ENCODE measurements around the gene PHLDA1.
"Not testable (repeated sequence)": the region's sequence is repeated elsewhere in the genome, so short reads cannot be mapped to it uniquely, and the experiment has no call there.

Gene PHLDA1

DNA sequence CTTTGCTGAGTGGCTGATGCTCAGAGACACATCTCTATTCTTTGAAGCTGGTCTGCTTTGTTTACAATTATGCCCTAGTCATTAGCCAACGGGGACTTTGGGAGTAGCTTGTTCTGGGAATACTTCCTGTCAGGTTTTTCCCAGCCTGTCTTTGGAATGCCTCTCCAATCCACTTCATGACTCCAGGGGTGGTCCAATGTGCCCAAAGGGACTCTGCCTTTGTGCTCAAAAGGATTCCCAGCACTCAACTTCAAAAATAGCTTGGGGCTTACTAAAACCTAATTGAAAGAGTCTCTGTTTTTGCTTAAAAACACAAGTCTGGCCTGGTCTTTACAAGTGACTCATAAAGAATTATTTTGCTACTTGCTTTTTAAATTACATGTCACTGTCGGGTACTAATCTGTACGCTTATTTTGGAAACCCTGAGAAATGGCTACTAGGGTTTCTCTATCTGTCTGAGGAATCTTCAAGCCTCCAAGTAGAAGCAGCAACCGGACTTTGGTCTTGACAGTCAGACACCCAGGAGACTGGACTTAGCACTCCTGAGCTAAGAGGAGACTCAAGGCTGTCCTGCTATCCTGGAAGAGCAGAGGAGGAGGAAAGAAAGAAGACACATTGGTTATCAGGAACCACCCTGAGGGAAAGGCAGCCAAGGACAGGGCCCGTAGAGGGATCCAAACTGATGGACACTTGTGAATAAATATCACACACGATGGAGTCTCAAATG is 20.7 kb downstream of the PHLDA1 start:
- Mint-ChIP-seq H3K9me3 (no peaks in the 10 kb centered on the region), H3K36me3 (no peaks in the 10 kb centered on the region), H3K27ac (no peak overlapping the region), H3K27me3 (no peaks in the 10 kb centered on the region), H3K4me3 (no peak overlapping the region), H3K4me1 (peaks cover 9% of the 10 kb centered on the region)

DNA sequence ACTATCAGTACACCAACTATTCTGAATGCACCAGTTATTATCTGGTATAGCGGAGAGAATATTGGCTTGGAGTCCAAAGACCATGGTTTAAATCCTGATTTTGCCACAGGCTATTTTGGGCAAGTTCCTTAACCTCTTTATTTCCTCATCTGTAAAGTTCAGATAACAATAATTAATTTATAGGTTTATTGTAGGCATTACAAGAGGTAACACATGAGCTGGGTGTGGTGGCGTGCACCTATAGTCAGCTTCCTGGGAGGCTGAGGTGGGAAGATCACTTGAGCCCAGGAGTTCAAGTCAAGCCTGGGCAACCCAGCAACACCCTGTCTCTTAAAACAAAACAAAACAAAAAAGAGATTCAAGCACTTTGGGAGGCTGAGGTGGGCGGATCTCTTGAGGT is 23.1 kb downstream of the PHLDA1 start:
- Mint-ChIP-seq H3K9me3 (peaks cover 3% of the 10 kb centered on the region), H3K36me3 (peaks cover 3% of the 10 kb centered on the region), H3K27me3 (no peaks in the 10 kb centered on the region), H3K4me1 (no peaks in the 10 kb centered on the region), H3K27ac (no peak overlapping the region), H3K4me3 (no peak overlapping the region)

- no peaks in the 10 kb centered on the region for H3K4me1 Mint-ChIP-seq
- peaks cover 3% of the 10 kb centered on the region for H3K36me3 Mint-ChIP-seq
- H3K9me3 Mint-ChIP-seq = peaks cover 3% of the 10 kb centered on the region
- H3K27me3 Mint-ChIP-seq = no peaks in the 10 kb centered on the region
- no peak overlapping the region for H3K4me3 Mint-ChIP-seq
- H3K27ac Mint-ChIP-seq = no peak overlapping the region
Measured at GRCh38 chr12:76007640-76008039, 23.9 kb downstream of the PHLDA1 start.

DNA sequence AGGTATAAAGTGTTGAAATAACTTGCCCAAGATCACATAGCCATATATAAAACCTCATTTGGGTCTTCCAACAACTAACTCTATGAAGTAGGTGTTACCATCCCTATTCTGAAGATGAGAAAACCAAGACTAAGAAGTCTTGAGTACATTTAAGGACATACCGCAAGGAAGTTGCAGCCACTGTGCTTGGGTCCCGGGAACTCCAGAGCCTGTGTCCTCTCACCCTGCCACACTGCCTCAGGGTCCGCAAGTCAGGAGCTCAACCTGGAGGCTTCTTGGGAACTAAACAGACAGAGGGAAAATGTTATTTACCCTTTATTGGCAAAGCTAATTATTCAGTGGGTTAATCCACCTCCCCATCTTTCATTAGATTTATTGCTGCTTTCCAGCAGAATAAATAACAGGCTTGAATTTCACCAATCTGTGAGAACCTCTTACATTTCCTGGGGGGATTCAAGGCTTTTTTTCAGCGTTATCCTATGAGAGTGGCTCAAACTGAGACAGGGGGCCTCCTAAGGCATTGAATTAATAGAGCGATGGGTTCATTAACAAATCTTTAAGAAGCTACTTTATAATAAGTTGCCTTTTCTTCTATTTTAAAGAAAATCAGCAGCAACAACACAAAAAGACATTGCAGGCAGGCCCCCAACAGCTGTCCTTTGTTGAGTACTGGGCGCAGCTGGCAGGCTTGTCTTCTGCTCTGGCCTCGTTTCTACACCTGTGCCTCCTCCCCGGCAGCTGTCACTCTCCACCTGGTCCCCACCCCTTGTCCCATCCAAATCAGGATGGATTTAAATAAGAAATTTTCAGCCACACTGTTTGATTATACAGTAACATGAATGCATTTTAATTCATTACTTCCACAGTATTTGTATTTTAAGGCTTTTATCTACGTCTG is 25.3 kb downstream of the PHLDA1 start:
- Mint-ChIP-seq H3K4me3 (no peak overlapping the region), H3K27ac (no peak overlapping the region), H3K36me3 (peaks cover 3% of the 10 kb centered on the region), H3K9me3 (peaks cover 3% of the 10 kb centered on the region), H3K27me3 (no peaks in the 10 kb centered on the region), H3K4me1 (no peaks in the 10 kb centered on the region)

GRCh38 chr12:76003355-76003638 is 28.3 kb downstream of the PHLDA1 start:
- Mint-ChIP-seq H3K36me3 (peaks cover 3% of the 10 kb centered on the region), H3K27ac (no peak overlapping the region), H3K9me3 (peaks cover 3% of the 10 kb centered on the region), H3K4me1 (peaks cover 3% of the 10 kb centered on the region), H3K27me3 (no peaks in the 10 kb centered on the region), H3K4me3 (no peak overlapping the region)

DNA sequence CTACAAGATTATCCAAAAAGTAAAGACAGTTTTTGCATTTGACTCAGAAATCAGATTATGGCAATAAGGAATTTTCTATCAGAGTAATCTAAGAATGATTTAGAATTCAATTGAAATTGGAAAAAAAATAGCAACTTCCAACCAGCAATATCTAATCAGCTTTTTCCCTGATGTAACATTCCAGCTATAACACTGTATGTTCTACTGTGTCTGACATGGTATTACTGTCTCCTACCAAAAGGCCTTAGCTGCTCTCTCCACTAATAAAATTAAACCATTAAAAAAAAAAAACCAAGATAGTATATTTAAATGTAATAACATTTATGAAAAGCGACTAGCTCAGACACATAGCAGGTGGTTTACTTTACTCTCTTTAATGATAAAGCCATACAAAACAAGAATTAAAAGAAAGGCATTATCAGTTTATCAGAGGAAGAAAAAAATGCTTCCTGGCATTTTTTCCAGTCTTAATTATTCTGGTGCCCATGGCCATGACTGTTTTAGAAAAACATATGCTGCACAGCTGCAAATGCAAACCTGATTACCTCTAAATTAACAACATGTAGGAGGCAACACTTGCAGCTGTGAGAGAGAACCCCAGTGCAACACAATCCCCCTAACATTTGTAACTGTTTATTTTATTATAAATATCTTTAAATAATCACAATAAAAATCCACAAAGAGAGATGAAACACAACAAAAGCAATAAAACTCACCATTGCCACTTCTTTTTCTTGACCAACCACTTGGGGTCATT is 28.8 kb downstream of the PHLDA1 start:
- Mint-ChIP-seq H3K4me1 (peaks cover 3% of the 10 kb centered on the region), H3K27me3 (no peaks in the 10 kb centered on the region), H3K36me3 (peaks cover 3% of the 10 kb centered on the region), H3K9me3 (peaks cover 3% of the 10 kb centered on the region), H3K4me3 (no peak overlapping the region), H3K27ac (no peak overlapping the region)

DNA sequence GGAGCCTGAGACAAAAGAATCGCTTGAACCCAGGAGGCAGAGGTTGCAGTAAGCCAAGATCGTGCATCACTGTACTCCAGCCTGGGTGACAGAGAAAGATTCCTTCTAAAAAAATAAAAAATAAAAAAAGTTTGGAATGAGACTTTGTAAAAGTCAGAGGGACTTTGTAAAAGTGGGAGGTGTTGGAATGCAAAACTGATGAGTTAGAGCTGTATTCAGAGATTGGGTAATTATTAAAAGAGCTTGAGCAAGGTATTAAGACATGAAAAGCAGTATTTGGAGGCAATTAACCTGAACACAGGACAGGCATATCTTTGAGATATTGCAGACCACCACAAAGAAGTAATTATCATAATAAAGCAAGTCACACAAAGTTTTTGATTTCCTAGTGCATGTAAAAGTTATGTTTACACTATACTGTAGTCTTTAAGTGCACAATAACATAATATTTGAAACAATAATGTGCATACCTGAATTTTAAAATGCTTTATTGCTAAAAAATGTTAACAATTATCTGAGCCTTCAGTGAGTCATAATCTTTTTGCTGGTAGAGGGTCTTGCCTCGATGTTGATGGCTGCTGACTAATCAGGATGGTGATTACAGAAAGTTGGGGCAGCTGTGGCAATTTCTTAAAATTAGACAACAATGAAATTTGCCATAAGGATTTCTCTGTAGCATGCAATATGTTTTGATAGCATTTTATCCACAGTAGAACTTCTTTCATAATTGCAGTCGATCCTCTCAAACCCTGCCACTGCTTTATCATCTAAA is 33.1 kb downstream of the PHLDA1 start:
- Mint-ChIP-seq H3K36me3 (no peaks in the 10 kb centered on the region), H3K9me3 (no peaks in the 10 kb centered on the region), H3K4me1 (peaks cover 14% of the 10 kb centered on the region), H3K4me3 (no peak overlapping the region), H3K27me3 (no peaks in the 10 kb centered on the region), H3K27ac (no peak overlapping the region)

GRCh38 chr12:75997658-75998057 is 33.9 kb downstream of the PHLDA1 start:
- Mint-ChIP-seq H3K36me3 (no peaks in the 10 kb centered on the region), H3K4me3 (no peak overlapping the region), H3K4me1 (peaks cover 17% of the 10 kb centered on the region), H3K27ac (no peak overlapping the region), H3K27me3 (no peaks in the 10 kb centered on the region), H3K9me3 (no peaks in the 10 kb centered on the region)

- no peaks in the 10 kb centered on the region for H3K36me3 Mint-ChIP-seq
- H3K27me3 Mint-ChIP-seq = no peaks in the 10 kb centered on the region
- H3K27ac Mint-ChIP-seq = no peak overlapping the region
- peaks cover 17% of the 10 kb centered on the region for H3K4me1 Mint-ChIP-seq
- no peak overlapping the region for H3K4me3 Mint-ChIP-seq
- H3K9me3 Mint-ChIP-seq = no peaks in the 10 kb centered on the region
Measured at GRCh38 chr12:75996861-75997447, 34.6 kb downstream of the PHLDA1 start.

- H3K27me3 Mint-ChIP-seq = peaks cover 1% of the 10 kb centered on the region
- H3K4me1 Mint-ChIP-seq = peaks cover 17% of the 10 kb centered on the region
- no peak overlapping the region for H3K4me3 Mint-ChIP-seq
- H3K9me3 Mint-ChIP-seq = no peaks in the 10 kb centered on the region
- no peaks in the 10 kb centered on the region for H3K36me3 Mint-ChIP-seq
- no peak overlapping the region for H3K27ac Mint-ChIP-seq
Measured at GRCh38 chr12:75995691-75996090, 35.9 kb downstream of the PHLDA1 start.

GRCh38 chr12:75994069-75994740 is 37.4 kb downstream of the PHLDA1 start:
- Mint-ChIP-seq H3K27me3 (peaks cover 1% of the 10 kb centered on the region), H3K4me3 (no peak overlapping the region), H3K36me3 (no peaks in the 10 kb centered on the region), H3K27ac (peak overlapping the region; percentile 2), H3K4me1 (peaks cover 14% of the 10 kb centered on the region), H3K9me3 (no peaks in the 10 kb centered on the region)

DNA sequence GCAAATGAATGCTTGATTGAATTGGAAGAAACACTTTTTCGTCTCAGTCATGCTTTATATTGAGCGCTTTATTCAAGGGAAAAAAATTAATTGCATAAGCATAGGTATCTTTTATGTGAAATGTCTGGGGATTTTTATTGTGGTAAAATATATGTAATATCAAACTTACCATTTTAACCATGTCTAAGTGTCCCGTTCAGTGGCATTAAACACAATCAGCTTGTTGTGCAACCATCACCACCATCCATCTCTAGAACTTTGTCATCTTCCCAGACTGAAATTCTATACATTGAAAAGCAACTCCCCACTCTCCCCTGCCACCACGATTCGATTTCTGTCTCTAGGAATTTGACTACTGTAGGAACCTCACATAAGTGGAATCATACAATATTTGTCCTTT is 39.8 kb downstream of the PHLDA1 start:
- Mint-ChIP-seq H3K9me3 (no peaks in the 10 kb centered on the region), H3K27ac (no peak overlapping the region)

GRCh38 chr12:75990189-75990912 is 41.2 kb downstream of the PHLDA1 start:
- no peak overlapping the region for H3K27ac Mint-ChIP-seq

More for the DNA sequence above, 39.8 kb downstream of the PHLDA1 start:
- H3K36me3 Mint-ChIP-seq = no peaks in the 10 kb centered on the region
- peaks cover 1% of the 10 kb centered on the region for H3K27me3 Mint-ChIP-seq
- peaks cover 19% of the 10 kb centered on the region for H3K4me1 Mint-ChIP-seq
- H3K4me3 Mint-ChIP-seq = no peak overlapping the region

GRCh38 chr12:75987709-75988108 is 43.9 kb downstream of the PHLDA1 start:
- H3K9me3 Mint-ChIP-seq, H3K36me3 Mint-ChIP-seq, H3K4me3 Mint-ChIP-seq, H3K27ac Mint-ChIP-seq, H3K27me3 Mint-ChIP-seq: not testable (repeated sequence)
- H3K4me1 Mint-ChIP-seq = peaks cover 34% of the 10 kb centered on the region

More at GRCh38 chr12:75990189-75990912, 41.2 kb downstream of the PHLDA1 start:
- H3K4me1 Mint-ChIP-seq = peaks cover 32% of the 10 kb centered on the region
- no peak overlapping the region for H3K4me3 Mint-ChIP-seq
- no peaks in the 10 kb centered on the region for H3K9me3 Mint-ChIP-seq
- H3K27me3 Mint-ChIP-seq = peaks cover 1% of the 10 kb centered on the region
- H3K36me3 Mint-ChIP-seq = no peaks in the 10 kb centered on the region
